Uterus (tissue), 2 donors: ENCODE measurements around the gene LMBRD2.

Experiments
- CTCF ChIP-seq, 4 experiments: fragments of 200-600 bp in 2 of 4; fragments of 450-650 bp in 2 of 4; sonication (generic) in 2 of 4; IDR thresholded peaks; one replicate each; pipeline ENCODE4 v1.5.1; 2016 to 2019; ENCODE audit warnings: antibody characterized with exemption in 4 of 4, mild to moderate bottlenecking in 2 of 4, moderate library complexity in 1 of 4
- POLR2A ChIP-seq, 2 donors: fragments of 450-650 bp; IDR thresholded peaks; one replicate each; pipeline ENCODE4 v1.6.1; 2016; ENCODE audit warnings: antibody characterized with exemption in 2 of 2, mild to moderate bottlenecking in 1 of 2, moderate library complexity in 1 of 2

- TF ChIP-seq CTCF (IDR thresholded peaks at IDR 0.05), result no peak
- no peak for TF ChIP-seq POLR2A (IDR thresholded peaks at IDR 0.05)
These were observed 97.0 kb downstream of the LMBRD2 start for GRCh38 chr5:36054647-36055046.
